GM21576 (cell line): ENCODE measurements around the gene TPSAB1.
"Not testable (repeated sequence)": the region's sequence is repeated elsewhere in the genome, so short reads cannot be mapped to it uniquely, and the experiment has no call there.

ENCODE experiments used
- ATAC-seq: cut with Tn5 transposase; IDR thresholded peaks from one replicate; pipeline ENCODE4 v1.9.1; 2021; ENCODE audit warnings: mild to moderate bottlenecking, moderate library complexity; ENCODE audit not compliant: unreplicated experiment

The TPSAB1 gene

DNA sequence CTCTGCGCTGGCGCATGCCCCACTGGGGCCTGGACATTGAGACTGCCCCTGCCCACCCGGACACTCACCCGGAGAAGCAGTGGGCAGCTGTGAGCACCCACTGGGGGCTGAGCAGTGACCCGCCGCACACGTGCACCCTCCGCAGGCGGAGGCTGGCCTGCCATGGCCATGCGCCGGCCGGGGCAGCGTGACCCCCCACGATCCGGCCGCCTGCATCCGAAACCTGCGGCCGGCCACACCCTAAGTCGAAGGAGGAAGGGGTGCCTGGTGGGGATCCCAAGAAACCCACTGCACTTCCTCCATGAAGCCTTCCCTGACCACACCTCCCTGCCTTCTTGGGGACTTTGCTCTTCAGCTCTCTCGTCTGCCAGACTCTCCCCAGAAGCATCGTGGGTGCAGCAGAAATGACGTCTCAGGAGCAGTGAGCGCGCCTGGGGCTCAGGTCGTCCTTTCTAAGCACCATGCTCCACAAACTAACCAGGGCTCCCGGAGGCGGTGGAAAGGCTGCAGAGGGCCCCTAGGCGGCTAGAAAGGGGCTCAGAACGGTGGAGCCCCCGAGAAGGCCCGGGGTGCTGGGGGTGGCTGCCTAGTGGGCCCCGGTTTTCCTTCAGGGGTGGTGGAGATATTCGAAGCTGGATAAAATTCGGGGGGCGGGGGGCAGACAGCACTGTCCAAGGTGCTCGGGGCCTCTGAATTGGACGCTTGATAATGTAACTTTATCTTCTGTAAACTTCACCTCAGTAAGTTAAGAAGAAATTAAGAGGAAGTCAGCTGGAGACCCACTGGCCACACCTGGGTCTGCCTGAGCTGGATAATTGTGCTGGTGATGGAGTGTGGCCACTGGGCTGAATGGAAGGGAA, 16.9 kb upstream of the TPSAB1 start:
- no peak for ATAC-seq

DNA sequence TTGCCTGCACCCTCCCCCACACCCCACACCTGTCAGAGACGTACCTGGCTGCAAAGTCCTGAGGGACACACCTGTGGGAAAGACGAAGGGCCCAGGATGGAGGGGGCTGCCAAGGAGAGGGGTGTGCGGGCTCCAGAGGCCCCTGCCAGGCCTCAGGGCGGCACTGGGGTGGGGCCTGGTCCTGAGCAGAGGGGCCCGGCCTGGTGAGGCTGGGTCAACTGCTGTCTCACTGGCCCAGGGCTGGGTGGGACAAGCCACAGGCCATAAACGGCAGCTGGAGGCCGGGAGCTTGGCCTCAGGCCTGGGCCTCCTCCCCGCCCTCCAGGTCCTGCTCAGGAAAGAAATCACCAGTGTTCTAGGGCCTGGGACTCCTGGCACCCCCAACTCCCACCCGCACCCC, 15.9 kb upstream of the TPSAB1 start:
- no peak for ATAC-seq

DNA sequence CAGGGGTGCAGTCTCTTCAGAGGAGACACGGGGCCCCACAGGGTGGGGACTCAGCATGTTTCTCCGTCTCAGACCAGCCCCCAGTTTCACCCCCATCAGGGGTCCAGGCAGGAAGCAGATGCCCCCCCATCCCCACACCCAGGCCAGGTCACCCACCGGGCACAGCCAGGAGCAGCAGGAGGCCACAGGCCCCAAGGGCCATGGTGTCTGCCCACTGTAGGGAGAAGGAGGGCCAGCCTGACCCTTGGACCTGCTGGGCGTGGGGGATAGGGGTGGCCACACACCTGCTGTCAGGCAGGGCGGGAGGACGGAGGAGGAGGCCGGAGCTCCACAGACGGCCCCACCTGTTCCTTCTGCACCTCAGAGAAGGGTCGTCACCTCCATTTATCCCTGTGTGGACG, 15.5 kb upstream of the TPSAB1 start, which contains the start of gene TPSG1:
TSS of gene TPSG1 (minus strand) at position 218 of the 401 bp plus-strand sequence. CDS start at position 202, 16 bp downstream.
- ATAC-seq: no peak

DNA sequence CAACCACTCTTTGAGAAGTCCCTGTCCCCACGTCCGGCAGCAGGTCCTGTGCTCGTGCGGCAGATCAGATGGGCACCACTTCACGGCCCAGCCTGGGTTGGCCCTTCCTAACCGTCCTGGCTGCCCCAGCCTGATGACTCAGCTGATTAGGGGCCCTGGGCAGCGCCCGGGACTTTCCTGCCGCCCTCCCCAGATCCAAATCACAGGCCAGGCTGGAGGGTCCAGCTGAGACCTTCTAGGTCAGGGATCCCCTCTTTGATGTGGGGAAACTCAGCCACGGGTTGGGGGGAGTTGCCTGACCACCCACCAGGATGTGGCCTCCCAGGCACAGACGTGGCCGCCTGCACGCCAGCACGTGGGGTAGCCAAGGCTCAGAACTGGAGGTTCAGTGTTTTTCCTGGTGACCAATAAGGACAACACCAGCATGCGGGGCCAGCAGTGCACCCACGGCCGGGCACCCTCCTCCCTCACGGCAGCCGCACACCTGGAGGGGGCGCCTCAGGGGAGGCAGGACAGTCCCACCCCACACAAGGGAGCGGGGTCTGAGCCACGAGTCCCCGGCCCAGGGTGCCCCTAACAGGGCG, 14.7 kb upstream of the TPSAB1 start:
- not testable (repeated sequence) for ATAC-seq

DNA sequence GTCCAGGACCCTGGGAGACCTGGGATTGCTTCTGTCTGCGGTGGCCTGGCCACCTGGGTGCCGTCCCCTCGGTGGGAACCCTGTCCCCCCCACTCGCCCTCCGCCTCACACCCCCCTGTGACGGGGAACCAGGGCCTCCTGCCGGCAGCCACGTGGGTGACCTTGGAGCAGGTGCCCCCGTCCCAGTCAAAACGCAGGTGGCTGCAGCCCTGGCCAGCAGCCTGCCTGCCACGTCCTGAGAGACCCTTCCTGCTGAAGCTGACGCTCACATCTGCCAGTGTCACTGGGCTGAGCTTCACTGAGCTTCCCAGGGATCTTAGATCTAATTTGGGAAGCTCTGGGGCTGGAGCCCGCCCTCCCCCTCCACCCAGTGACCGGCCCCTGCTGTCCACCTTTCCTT, 13.8 kb upstream of the TPSAB1 start:
- not testable (repeated sequence) for ATAC-seq

DNA sequence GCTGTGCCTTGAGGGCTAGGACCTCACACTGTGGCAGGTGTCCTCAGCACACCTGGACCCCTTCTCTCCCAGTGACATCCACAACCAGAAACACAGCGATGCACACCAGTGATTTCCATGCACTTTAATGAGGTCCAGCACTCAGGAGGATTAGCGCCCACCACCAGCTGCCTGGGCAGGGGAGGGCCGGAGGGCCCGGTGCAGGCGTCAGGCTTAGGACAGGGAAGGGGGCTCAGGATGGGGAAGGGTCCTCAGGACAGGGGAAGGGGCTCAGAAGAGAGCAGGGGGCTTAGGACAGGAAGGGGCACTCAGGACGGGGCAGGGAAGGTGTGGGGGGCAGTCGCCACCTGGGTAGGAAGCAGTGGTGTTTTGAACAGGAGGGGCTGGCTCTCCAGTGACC, 12.3 kb upstream of the TPSAB1 start:
- ATAC-seq: not testable (repeated sequence)

DNA sequence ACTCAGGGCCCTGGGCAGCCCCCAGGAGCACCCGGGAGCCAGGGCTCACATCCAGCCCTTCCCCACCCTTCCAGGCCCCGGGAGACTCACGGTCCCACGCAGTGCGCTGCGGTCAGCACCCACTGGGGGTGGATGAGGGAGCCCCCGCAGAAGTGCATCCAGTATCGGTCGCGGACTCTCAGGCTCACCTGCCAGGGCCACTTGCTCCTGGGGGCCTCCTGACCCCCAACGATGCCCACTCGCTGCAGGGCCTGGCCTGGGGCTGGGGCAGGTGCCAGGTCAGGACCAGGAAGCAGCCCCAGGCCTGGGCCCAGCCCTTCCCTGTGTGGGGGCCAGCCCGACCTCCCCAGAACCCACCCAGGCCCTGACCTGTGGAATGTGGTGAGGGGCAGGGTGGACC, 11.0 kb upstream of the TPSAB1 start:
- not testable (repeated sequence) for ATAC-seq

DNA sequence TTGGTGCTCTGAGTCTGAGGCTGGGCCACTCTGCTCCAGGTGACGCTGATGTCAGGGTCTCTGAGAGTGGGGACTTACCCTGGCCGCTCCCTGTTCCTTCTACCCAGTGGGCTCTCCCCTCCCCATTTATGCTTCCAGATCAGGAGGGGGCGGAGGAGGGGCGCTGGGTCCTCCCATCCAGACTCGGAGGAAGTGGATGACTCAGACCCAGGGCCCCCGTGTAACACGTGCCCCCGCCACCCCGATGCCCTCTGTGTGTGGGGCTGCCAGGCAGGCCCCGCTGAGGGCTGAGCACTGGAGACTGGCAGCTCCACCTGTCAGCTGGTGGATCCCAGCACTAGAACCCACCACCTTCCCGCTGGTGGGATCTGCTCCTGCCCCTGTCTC, 10.4 kb upstream of the TPSAB1 start, which contains the start of gene TPSB2:
TSS of gene TPSB2 (minus strand) at position 101 of the 387 bp plus-strand sequence. CDS start 233 bp downstream, outside the sequence.
- ATAC-seq: not testable (repeated sequence)

DNA sequence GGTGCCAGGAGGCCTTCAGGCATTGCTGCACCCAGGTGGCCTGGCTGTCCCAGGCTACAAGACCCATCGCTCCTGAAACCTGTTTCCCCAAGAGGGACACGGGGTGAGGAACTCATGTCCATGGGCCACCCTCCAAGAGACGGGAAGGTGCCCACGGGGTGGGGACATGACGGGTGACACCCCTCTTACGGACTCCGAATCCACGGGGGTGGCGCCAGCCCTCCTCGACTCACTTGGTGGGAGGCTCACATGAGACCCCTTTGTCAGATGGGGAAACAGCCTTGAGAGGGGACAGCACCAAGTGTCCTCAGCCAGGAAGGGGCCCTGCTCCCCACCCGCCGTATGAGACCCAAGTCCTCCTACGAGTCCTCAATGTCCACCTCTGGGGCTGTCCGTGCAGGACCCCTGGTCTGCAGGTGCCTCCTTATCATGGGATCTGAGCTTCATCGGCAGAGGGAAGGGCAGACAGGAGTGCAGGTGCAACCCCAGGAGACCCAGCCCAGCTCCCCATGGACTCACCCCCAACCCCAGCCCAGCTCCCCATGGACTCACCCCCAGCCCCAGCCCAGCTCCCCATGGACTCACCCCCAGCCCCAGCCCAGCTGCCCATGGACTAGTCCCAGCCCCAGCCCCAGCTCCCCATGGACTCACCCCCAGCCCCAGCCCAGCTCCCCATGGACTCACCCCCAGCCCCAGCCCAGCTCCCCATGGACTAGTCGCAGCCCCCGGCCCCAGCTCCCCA, 9.9 kb upstream of the TPSAB1 start:
- ATAC-seq: not testable (repeated sequence)

DNA sequence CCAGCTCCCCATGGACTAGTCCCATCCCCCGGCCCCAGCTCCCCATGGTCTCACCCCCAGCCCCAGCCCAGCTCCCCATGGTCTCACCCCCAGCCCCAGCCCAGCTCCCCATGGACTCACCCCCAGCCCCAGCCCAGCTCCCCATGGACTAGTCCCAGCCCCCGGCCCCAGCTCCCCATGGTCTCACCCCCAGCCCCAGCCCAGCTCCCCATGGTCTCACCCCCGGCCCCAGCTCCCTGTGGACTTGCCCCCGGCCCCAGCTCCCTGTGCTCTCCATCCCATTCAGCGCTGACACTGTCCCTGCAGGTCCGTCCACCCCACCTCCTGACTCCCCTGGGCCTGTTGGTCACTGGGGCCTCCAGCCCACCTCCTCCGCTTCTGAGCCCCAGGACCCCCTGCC, 9.2 kb upstream of the TPSAB1 start:
- ATAC-seq: not testable (repeated sequence)

DNA sequence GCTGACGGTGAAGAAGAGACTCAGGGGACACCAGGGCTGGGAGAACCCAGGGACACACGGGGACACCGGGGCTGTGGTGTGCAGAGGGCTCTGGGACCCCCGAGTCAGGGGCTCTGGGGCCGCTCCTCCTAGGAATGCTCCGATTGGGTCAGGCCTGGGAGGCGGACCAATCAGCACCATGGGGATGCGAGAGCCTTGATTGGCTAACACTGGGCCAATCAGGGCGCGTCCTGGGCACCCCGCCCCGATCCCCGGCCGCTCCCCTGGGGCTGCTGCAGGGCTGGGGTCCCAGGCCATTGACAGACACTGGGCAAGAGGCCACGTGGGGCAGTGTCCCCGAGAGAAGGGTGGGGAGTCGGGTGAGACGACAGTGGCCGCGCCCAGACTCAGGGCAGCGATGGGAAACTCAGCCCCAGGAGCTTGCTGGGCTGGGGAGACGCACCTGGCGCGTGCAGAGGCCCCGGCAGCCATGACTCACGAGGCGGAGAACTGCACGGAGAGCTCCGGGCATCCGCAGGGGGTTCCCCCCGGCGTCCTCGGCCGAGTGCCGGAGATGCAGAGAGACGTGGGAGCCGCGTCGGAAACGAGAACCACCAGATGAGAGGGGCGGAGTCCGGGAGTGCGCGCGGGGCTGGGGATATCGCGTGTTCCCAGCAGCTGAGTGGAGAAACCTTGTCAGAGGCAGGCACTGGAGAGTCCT, 8.3 kb upstream of the TPSAB1 start:
- ATAC-seq: not testable (repeated sequence)

DNA sequence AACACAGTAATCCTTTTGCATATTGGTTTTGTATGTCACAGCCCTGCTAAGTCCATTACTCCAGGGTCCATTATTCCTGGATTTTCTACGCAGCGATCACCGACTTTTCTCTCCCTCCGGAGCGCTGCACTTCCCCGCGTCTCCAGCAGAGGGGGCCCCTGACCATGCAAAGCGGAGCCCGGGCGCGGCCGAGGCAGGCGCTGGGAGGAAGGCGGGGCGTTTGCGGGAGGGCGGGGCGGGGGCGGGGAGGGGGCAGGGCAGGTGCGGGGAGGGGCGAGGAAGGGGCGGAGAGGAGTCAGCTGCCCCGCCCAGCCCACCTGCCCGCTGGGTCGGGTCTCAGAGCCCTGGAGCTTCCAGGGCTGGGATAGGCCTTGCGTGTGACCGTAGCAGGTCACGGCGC, 3.8 kb upstream of the TPSAB1 start:
- not testable (repeated sequence) for ATAC-seq

DNA sequence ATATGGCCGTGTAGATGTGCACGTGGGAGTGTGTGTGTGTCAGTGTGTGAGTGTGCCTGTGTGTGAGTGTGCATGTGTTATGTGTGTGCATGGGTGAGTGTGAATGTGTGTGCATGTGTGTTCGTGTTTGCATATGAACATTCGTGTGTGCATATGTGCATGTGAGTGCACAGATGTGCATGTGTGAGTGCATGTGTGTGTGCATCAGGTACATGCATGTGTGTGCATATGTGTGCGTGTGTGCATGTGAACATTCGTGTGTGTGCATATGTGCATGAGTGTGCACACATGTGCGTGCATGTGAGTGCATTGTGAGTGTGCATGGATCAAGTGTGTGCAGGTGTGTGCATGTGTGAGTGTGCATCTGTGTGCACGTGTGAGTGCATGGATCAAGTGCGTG, 2.5 kb upstream of the TPSAB1 start:
- ATAC-seq: no peak

DNA sequence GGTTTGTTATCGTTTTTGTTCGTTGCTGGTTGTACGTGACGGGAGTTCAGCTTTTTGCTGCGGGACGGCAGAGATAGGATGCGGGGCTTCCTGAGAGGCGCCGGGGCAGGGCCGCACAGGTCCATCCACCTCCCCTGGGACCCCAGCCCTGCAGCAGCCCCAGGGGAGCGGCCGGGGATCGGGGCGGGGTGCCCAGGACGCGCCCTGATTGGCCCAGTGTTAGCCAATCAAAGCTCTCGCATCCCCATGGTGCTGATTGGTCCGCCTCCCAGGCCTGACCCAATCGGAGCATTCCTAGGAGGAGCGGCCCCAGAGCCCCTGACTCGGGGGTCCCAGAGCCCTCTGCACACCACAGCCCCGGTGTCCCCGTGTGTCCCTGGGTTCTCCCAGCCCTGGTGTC, 1.6 kb upstream of the TPSAB1 start:
- not testable (repeated sequence) for ATAC-seq

DNA sequence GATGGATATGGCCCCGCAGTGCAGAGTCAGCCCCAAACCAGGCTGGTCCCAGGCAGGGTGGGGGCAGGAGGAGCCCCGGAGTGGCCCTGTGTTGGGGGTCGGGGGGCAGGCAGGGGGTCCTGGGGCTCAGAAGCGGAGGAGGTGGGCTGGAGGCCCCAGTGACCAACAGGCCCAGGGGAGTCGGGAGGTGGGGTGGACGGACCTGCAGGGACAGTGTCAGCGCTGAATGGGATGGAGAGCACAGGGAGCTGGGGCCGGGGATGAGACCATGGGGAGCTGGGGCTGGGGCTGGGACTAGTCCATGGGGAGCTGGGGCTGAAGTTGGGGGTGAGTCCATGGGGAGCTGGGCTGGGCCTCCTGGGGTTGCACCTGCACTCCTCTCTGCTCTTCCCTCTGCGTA, 930 bp upstream of the TPSAB1 start:
- ATAC-seq: not testable (repeated sequence)

DNA sequence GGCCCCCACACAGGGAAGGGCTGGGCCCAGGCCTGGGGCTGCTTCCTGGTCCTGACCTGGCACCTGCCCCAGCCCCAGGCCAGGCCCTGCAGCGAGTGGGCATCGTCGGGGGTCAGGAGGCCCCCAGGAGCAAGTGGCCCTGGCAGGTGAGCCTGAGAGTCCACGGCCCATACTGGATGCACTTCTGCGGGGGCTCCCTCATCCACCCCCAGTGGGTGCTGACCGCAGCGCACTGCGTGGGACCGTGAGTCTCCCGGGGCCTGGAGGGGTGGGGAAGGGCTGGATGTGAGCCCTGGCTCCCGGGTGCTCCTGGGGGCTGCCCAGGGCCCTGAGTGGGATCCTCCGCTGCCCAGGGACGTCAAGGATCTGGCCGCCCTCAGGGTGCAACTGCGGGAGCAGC, 576 bp downstream of the TPSAB1 start:
- ATAC-seq: not testable (repeated sequence)

DNA sequence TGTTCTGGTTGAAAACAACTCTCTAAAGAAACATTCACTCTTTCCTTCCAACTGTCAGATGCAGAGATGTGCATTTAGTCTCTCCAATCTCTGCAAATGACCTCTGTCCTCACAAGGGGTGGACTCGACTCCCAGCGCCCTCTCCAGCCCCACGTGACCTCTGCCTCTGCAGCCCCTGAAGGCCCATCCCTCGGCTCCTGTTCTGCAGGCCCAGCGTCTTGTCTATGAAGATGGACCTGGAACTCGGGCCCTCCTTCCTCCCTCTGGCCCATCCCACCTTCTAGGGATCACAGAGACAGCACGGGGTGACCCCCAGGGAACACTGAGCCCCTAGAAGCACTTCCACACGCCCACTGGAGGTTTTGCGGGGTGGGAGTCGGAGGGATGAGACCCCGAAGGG, 2.9 kb downstream of the TPSAB1 start:
- not testable (repeated sequence) for ATAC-seq

DNA sequence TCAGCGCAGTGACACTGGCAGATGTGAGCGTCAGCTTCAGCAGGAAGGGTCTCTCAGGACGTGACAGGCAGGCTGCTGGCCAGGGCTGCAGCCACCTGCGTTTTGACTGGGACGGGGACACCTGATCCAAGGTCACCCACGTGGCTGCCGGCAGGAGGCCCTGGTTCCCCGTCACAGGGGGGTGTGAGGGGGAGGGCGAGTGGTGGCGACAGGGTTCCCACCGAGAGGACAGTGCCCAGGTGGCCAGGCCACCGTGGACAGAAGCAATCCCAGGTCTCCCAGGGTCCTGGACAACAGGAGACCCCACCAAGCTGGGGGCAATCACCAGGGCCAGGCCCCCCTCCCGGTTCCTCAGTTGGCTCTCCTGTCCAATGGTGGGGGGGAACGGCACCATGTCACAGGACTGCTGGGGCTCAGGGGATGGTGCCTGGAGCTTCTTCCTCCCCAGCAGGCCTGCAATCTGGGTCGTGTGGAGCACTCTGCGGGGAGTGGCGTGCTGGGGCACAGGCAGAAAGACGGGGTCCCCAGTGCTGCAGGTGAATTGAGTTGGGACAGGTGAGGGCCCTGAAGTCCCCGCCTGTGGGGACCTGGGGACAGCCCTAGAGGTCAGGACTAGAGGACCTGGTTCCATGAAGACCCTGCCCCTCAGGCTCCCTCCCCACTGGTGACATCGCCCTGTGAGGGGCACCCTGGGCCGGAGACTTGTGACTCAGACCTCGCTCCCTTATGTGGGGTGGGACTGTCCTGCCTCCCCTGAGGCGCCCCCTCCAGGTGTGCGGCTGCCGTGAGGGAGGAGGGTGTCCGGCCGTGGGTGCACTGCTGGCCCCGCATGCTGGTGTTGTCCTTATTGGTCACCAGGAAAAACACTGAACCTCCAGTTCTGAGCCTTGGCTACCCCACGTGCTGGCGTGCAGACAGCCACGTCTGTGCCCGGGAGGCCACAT, 3.7 kb downstream of the TPSAB1 start:
- ATAC-seq: not testable (repeated sequence)

DNA sequence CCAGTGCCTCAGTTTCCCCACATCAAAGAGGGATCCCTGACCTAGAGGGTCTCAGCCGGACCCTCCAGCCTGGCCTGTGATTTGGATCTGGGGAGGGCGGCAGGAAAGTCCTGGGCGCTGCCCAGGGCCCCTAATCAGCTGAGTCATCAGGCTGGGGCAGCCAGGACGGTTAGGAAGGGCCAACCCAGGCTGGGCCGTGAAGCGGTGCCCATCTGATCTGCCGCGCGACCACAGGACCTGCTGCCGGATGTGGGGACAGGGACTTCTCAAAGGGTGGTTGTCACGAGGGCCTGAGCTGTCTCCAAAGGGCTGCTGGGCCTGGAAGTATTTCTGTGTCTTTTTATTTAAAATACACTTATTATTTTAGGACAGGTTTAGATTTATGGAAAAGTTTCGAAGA, 4.4 kb downstream of the TPSAB1 start:
- no peak for ATAC-seq
